OCI-LY1 (cell line): ENCODE results near the gene PSMC3IP.

ENCODE experiments used
- H2AFZ ChIP-seq: fragments of 200-600 bp; sonication (generic), shearing (Covaris generic); 2 replicates; pipeline ENCODE4 v1.6.0; 2014; ENCODE audit warnings: antibody characterized with exemption, mild to moderate bottlenecking, low read length
- H3F3A ChIP-seq: fragments of 200-600 bp; sonication (generic), shearing (Covaris generic); 2 replicates; pipeline ENCODE4 v1.6.0; 2014; ENCODE audit warnings: mild to moderate bottlenecking, antibody characterized with exemption, low read length, moderate library complexity; ENCODE audit not compliant: insufficient read depth
- H3K27ac ChIP-seq: fragments of 200-600 bp; sonication (generic); 2 replicates; pipeline ENCODE4 v1.5.1; 2014; ENCODE audit warnings: low read length, mixed run types, mild to moderate bottlenecking, low read depth; ENCODE audit not compliant: poor library complexity, severe bottlenecking
- H3K27me3 ChIP-seq: fragments of 200-600 bp; sonication (generic); 2 replicates; pipeline ENCODE4 v1.6.0; 2014; ENCODE audit warnings: antibody characterized with exemption, mild to moderate bottlenecking, low read length, moderate library complexity; ENCODE audit not compliant: insufficient read depth
- H3K36me3 ChIP-seq: fragments of 200-600 bp; sonication (generic); 2 replicates; pipeline ENCODE4 v1.6.1; 2014; ENCODE audit warnings: mild to moderate bottlenecking, antibody characterized with exemption, low read length, moderate library complexity, mixed read lengths; ENCODE audit not compliant: insufficient read depth
- H3K4me1 ChIP-seq: fragments of 200-600 bp; sonication (generic); 2 replicates; pipeline ENCODE4 v1.5.1; 2014; ENCODE audit warnings: mild to moderate bottlenecking, low read length, moderate library complexity; ENCODE audit not compliant: insufficient read depth, severe bottlenecking
- H3K4me2 ChIP-seq: fragments of 200-600 bp; sonication (generic), shearing (Covaris generic); 2 replicates; pipeline ENCODE4 v1.6.1; 2014; ENCODE audit warnings: low read length
- H3K4me3 ChIP-seq: fragments of 200-600 bp; sonication (generic); 2 replicates; pipeline ENCODE4 v1.5.1; 2014; ENCODE audit warnings: low read length, low read depth, mild to moderate bottlenecking, mixed read lengths; ENCODE audit not compliant: poor library complexity, severe bottlenecking
- H3K79me2 ChIP-seq: fragments of 200-600 bp; shearing (Covaris generic); 2 replicates; pipeline ENCODE4 v1.6.1; 2016; ENCODE audit warnings: mixed run types, low read length, mixed read lengths; ENCODE audit not compliant: insufficient read depth
- H3K9ac ChIP-seq: fragments of 200-600 bp; sonication (generic), shearing (Covaris generic); 2 replicates; pipeline ENCODE4 v1.6.1; 2014; ENCODE audit warnings: mild to moderate bottlenecking, low read length, mixed read lengths
- H3K9me2 ChIP-seq: fragments of 200-600 bp; sonication (generic), shearing (Covaris generic); 2 replicates; pipeline ENCODE4 v1.6.1; 2014; ENCODE audit warnings: low read depth, mild to moderate bottlenecking, low read length, mixed read lengths
- H3K9me3 ChIP-seq: fragments of 200-600 bp; shearing (Covaris generic); 2 replicates; pipeline ENCODE4 v1.6.1; 2014; ENCODE audit warnings: low read length, mixed read lengths
- H4K20me1 ChIP-seq: fragments of 200-600 bp; sonication (generic), shearing (Covaris generic); 2 replicates; pipeline ENCODE4 v1.6.0; 2016; ENCODE audit warnings: mild to moderate bottlenecking, low read length; ENCODE audit not compliant: insufficient read depth
- CTCF ChIP-seq: fragments of 200-600 bp; sonication (generic), shearing (Covaris generic); IDR thresholded peaks from 2 replicates; pipeline ENCODE4 v1.5.1; 2017; ENCODE audit warnings: mild to moderate bottlenecking, antibody characterized with exemption, low read length, moderate library complexity, mixed read lengths
- EZH2 ChIP-seq: fragments of 200-600 bp; sonication (generic), shearing (Covaris generic); IDR thresholded peaks from 2 replicates; pipeline ENCODE4 v1.8.0; 2017; ENCODE audit warnings: borderline replicate concordance, mixed run types, mild to moderate bottlenecking, antibody characterized with exemption, low read length, moderate library complexity, mixed read lengths

PSMC3IP gene

GRCh38 chr17:42581744-42582270 lies 4.3 kb upstream of the PSMC3IP start:
- peaks cover 73% of the 10 kb centered on the region for H3K36me3 ChIP-seq
- TF ChIP-seq CTCF, result no peak
- no peak for TF ChIP-seq EZH2

GRCh38 chr17:42579794-42580551 lies 2.4 kb upstream of the PSMC3IP start:
- Histone ChIP-seq H2AFZ (no peak overlapping the region), H3K9me2 (no peaks in the 10 kb centered on the region), H3K27ac (peak overlapping the region; percentile 93), H3K4me2 (peak overlapping the region; percentile 69), H3K27me3 (no peaks in the 10 kb centered on the region), H3K9me3 (no peaks in the 10 kb centered on the region), H3F3A (0 out of 2 replicates have a peak, but pooled peaks cover 5% of the 10 kb centered on the region), H3K4me1 (peaks cover 38% of the 10 kb centered on the region), H3K9ac (peak overlapping the region; percentile 26), H3K36me3 (peaks cover 60% of the 10 kb centered on the region), H3K79me2 (no peaks in the 10 kb centered on the region), H4K20me1 (no peaks in the 10 kb centered on the region), H3K4me3 (no peak overlapping the region)
- no peak for TF ChIP-seq CTCF
- no peak for TF ChIP-seq EZH2

More at GRCh38 chr17:42581744-42582270, 4.3 kb upstream of the PSMC3IP start:
- Histone ChIP-seq H4K20me1 (no peaks in the 10 kb centered on the region), H3K4me2 (no peak overlapping the region), H3K4me3 (no peak overlapping the region), H3K9me3 (no peaks in the 10 kb centered on the region), H3K9me2 (no peaks in the 10 kb centered on the region), H2AFZ (no peak overlapping the region), H3K79me2 (no peaks in the 10 kb centered on the region), H3K27me3 (no peaks in the 10 kb centered on the region), H3K9ac (no peak overlapping the region), H3K4me1 (peaks cover 30% of the 10 kb centered on the region), H3K27ac (no peak overlapping the region), H3F3A (0 out of 2 replicates have a peak, but pooled peaks cover 5% of the 10 kb centered on the region)

- Histone ChIP-seq H3F3A (0 out of 2 replicates have a peak, but pooled peaks cover 5% of the 10 kb centered on the region), H3K9ac (peak overlapping the region; percentile 77), H3K4me2 (peak overlapping the region; percentile 69), H3K27ac (peak overlapping the region; percentile 93), H3K9me2 (no peaks in the 10 kb centered on the region), H3K4me1 (peaks cover 38% of the 10 kb centered on the region), H3K36me3 (peaks cover 58% of the 10 kb centered on the region), H3K9me3 (no peaks in the 10 kb centered on the region), H3K4me3 (peak overlapping the region; percentile 76), H3K79me2 (no peaks in the 10 kb centered on the region), H3K27me3 (no peaks in the 10 kb centered on the region), H4K20me1 (no peaks in the 10 kb centered on the region), H2AFZ (no peak overlapping the region)
- TF ChIP-seq CTCF, result peak; percentile 88
- TF ChIP-seq EZH2, result no peak
Measured at GRCh38 chr17:42578282-42578869, 847 bp upstream of the PSMC3IP start.
